ENCODE results near the gene ATP8B4.
"Not testable (repeated sequence)": the region's sequence is repeated elsewhere in the genome, so short reads cannot be mapped to it uniquely, and the experiment has no call there.

ATP8B4 gene, protein sequence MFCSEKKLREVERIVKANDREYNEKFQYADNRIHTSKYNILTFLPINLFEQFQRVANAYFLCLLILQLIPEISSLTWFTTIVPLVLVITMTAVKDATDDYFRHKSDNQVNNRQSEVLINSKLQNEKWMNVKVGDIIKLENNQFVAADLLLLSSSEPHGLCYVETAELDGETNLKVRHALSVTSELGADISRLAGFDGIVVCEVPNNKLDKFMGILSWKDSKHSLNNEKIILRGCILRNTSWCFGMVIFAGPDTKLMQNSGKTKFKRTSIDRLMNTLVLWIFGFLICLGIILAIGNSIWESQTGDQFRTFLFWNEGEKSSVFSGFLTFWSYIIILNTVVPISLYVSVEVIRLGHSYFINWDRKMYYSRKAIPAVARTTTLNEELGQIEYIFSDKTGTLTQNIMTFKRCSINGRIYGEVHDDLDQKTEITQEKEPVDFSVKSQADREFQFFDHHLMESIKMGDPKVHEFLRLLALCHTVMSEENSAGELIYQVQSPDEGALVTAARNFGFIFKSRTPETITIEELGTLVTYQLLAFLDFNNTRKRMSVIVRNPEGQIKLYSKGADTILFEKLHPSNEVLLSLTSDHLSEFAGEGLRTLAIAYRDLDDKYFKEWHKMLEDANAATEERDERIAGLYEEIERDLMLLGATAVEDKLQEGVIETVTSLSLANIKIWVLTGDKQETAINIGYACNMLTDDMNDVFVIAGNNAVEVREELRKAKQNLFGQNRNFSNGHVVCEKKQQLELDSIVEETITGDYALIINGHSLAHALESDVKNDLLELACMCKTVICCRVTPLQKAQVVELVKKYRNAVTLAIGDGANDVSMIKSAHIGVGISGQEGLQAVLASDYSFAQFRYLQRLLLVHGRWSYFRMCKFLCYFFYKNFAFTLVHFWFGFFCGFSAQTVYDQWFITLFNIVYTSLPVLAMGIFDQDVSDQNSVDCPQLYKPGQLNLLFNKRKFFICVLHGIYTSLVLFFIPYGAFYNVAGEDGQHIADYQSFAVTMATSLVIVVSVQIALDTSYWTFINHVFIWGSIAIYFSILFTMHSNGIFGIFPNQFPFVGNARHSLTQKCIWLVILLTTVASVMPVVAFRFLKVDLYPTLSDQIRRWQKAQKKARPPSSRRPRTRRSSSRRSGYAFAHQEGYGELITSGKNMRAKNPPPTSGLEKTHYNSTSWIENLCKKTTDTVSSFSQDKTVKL

DNA sequence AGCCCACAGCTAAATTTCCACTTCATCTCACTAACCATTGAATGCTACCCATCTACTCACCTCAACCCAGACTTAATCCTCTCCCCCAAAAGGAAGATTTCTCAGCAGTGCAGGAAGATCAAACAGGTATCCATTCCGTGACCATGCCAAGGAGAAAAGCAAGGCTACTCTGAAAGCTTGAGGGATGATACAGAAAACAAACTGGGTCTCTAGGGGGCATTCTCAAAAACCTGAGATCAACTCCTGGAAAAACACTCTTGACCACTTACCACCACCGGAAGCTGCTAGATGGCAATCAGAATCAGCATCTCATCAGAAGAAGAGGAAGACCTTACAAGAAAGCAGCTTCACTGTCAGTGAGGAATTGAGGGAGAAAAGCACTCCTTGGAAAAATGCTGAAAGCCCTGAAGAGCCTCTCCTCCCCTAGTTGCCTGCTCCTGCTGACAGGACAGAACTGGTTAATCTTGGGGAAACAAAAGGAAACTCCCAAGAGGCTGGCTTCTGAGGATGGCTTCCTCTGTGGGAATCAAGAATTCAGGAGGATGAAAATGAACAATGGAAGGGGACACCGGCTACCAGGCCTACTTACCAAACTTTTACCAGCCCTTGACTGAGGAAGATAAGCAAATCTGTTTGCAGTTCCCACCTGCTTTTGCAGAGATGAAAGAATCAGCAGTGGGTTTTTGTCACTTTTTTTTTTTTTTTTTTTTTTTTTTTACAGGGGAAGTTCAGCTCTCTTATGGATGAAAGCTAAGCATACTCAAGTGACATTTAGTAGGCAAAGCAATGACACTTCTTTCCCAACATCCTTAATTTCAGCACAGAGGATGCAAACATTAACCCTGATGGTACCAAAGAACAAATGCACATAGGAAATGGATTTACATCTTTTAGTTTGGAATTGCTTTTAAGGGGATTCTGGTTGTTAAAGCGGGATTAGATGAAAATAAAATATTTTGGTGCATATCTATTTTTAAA lies at the start of gene ATP8B4:
Gene ATP8B4 (minus strand): TSS at position 171 of the 978 bp plus-strand sequence. CDS start 12,267 bp downstream, outside the sequence.
- no peak for DNase-seq

DNA sequence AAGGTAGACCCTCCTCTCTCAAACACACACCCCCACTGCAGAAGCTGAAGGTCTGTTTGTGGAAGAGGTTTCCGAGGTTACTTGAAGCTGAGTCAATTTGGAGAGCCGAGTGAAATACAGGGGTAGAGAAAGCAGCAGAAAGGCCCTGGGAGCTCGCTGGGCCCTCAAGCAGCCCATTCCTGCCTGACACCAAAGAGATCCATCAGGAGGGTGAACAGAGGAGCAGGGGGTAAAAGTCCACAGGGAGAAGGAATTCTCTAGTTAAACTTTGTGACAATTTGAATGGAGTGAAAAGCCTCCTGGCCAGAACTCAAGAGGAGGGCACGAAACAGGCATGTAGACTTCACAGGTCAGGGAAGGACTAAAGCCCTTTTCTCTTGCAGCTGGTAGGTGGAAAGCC lies 49.3 kb upstream of the ATP8B4 start:
- no peak for DNase-seq

DNA sequence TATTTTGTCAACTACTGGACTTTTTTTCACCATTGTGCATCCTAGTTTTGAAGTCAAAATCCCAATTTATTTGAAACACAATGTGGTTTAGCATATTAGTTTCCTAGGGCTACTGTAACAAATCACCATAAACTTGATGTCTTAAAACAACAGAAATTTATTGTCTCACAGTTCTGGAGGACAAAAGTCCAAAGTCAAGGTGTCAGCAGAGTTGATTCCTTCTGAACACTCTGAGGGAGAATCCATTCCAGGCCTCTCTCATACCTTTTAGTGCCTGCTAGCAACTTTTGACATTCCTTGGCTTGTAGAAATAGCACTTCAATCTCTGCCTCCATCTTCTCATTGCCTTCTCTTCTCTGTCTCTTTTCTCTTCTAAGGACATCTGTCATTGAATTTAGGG lies 48.1 kb upstream of the ATP8B4 start:
- no peak for DNase-seq

DNA sequence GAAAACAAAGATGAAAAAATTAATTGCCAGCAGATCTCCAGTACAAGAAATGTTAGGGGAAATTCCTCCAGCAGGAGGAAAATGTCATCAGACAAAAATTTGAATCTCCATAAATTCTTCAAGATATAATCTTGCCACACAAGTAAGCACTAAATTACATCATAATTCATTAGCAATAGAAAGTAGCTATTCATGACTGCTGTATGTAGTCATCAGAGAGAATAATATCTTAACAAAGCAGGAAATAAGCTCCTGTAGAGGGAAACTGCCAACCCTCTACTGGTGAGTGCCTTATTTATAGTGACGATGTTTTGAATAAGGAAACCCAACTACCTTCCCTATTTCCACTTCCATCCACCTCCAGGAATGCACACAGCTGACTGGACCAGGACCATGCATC lies 47.2 kb upstream of the ATP8B4 start:
- no peak for DNase-seq

DNA sequence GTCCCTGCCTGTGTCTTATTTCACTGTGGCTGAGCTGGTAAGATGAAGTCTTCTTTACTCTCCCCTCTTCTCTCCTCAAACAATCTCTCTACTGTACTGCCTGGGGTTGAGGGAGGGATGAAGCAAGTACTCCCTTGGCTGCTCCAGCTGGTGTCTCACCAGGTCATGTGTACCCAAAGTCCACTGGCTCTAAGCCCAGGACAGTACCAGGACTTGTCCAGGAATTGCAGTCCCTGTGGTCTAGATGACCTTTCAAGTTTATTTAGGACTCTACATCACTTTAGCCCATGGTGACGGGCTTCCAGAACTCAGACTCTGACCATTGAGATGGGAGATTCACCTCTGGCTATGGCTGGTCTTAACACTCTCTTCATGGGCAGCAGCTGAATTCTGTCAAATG lies 45.4 kb upstream of the ATP8B4 start:
- DNase-seq = no peak

DNA sequence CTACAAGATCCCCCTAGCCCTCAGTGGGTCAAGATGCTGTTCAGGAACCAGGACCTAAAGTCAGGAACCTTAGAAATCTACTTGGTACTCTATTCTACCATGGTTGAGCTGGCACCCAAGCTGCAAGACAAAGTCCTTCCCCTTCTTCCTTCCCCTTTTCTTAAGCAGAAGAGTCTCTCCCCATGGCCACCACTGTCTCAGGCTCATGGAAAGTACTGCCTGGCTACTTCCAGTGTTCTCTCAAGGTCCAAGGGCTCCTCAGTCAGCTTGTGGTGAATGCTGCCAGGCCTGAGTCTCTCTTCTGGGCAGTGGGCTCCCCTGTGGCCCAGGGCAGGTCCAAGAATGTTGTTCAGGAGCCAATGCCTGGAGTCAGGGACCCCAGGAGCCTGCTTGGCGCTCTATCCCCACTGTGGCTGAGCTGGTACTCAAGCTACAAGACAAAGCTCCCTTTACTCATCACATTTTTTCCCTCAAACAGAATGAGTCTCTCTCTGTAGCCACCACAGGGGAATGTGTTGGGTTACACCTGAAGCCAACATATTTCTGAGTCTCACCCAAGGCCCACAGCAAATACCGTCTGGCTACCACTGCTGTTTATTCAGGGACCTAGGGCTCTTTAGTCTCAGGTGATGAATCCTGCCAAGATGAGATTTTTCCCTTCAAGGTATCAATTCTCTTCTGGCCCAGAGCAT lies 44.8 kb upstream of the ATP8B4 start:
- no peak for DNase-seq

DNA sequence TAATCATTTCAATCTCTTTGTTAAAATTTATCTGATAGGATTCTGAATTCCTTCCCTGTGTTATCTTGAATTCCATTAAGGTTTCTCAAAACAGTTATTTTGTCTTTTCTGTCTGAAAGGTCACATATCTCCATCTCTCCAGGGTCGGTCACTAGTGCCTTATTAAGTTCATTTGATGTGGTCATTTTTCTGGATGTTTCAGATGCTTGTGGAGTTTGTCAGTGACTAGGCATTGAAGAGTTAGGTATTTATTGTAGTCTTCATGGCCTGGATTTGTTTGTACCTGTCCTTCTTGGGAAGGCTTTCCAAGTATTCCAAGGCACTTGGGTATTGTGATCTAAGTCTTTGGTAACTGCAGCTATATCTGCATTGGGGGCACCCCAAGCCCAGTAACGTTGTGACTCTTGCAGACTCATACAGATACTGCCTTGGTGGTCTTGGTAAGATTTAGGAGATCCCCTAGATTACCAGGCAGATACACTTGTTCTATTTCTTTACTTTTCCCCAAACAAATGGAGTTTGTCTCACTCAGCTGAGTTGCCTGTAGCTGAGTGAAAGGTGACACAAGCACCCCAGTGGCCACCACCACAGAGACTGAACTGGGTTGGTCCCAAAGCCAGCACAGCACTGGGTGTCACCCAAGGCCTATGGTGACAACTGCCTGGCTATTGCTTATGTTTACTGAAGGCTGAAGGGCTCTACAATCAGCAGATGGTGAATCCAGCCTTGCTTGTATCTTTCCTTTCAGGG lies 44.1 kb upstream of the ATP8B4 start:
- DNase-seq = no peak

DNA sequence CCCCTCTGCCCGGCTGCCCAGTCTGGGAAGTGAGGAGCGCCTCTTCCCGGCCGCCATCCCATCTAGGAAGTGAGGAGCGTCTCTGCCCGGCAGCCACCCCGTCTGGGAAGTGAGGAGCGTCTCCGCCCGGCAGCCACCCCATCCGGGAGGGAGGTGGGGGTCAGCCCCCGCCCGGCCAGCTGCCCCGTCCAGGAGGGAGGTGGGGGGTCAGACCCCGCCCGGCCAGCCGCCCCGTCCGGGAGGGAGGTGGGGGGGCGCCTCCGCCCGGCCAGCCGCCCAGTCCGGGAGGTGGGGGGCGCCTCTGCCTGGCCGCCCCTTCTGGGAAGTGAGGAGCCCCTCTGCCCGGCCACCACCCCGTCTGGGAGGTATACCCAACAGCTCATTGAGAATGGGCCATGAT lies 39.2 kb upstream of the ATP8B4 start:
- DNase-seq = not testable (repeated sequence)

DNA sequence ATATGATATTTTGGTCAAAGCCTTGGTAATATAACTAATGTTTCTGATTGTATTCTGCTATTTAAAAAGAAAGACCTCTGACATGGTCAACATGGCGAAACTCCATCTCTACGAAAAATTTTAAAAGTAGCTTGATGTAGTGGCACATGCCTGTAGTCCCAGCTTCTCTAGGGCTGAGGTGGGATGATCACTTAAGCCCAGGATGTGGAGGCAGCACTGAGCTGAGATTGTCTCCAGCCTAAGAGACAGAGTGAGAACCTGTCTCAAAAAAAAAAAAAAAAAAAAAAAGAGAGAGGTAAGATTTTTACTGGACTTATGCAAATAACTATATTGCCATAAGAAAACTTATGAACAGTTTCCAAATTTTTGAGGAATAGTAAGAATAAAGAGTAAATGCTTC lies 32.4 kb upstream of the ATP8B4 start:
- DNase-seq = no peak

DNA sequence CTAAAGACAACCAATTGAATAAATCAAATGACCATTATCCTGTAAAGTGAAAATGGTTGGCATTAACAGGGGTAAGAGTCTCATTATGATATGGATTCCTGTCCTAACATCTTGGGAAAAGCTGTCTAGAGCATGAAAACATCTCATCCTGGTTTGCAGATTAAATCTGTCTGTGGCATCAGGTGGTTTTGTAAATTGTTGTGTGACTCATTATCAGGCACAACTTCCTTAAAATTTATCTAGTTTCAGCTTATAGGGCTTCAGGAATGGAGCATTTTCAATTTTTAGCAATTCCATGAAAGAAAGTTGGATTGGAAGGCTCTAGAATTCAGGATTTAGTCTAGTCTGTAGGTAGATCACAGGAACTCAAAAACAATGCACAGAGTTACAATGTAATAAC lies 31.8 kb upstream of the ATP8B4 start:
- DNase-seq = no peak

DNA sequence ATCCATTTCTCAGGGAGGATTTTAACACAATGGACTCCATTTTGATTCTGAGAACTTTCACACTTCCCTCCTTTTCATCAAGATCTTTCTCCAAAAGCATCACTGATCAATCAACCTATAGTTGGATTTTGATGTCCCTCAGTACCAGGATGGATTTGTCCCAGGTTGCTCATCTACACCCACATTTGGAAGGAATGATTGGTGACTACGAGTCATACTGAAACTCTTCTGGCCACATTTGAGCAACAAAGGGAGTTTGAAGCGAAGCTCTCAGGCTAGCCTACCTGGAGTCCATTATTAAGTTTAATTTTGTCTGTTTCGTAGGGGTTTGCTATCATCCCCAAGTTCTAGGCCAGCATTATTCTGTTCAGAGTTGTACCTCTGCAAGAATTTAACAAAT lies 31.3 kb upstream of the ATP8B4 start:
- DNase-seq = no peak

DNA sequence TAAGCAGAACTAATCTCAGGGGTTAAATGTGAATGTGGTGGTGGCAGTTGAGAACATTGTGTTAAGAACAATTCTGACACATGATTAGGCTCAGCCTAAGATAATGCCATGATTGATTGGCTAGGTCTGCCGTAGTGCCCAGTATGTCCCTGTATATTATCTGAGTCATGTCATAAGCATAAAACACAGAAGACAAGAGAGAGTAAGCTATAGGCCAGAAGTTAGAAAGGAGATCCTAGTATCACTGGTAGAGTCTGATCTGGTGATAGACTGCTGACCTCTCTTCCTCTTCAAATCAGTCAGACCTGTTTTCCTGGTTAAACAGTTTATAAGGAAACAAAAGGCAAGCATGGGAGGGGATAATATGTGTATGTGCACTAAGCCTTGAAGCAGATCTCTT lies 30.1 kb upstream of the ATP8B4 start:
- DNase-seq = no peak

DNA sequence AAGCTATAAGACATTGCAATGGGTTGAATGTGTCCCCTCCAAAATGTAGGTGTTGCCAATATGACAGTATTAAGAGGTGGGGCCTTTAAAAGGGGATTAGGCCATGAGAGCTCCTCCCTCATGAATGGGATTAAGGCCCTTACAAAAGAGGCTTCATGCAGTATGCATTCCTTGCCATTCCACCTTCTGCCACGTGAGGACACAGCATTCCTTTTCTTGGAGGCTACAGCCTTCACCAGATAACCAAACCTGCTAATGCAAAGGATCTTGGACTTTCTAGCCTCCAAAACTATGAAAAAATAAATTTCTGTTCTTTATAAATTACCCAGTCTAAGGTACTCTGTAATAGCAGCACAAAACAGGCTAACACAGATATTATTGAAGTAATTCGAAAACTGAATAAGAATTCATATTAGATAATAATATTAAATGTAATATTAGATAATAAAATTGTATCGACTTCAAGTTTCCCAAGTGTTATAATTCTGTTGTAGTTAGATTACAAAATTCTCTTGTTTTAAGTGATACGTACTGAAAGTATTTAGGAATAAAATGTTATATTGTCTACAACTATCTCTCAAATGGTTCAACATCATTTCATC lies 29.4 kb upstream of the ATP8B4 start:
- DNase-seq = no peak

DNA sequence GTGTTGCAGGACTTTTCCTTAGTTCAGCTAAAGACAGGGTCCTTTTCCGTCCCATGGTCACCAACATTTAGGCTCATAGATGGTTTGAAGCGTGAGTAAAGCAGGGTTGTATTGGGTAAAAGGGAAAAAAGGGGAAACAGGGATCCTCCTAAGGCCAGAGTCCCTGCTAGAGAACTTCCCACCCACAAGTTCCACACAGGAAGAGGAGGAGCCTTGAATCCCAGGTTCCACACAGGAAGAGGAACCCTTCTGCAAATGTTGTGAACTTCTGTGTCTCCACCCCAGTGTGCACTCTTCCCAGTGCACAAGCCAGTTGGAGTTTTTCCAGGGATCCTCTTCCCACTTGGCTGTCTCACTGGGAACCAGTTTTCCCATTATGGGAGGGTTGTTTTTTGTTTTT lies 27.6 kb upstream of the ATP8B4 start:
- no peak for DNase-seq

DNA sequence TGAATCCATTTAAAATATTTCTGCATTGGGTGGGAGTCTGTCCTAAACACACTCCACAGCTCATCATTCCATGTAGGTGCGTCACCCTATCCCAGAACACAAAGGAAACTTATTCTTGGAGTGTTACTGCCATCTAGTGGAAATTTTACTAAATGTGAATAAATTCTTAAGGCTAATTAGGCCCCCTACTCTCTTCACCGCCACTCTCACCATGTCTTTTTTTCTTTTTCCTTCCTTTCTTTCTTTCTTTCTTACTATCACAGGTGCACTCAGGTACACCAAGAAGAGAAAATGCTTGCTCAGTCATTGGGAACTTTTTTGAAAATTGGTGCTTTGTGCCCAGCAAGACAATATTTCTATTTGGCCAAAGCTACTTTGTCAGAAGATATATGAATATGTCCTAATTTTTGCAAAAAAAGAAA lies 26.4 kb upstream of the ATP8B4 start:
- DNase-seq = peak in 1 of 2 donors; percentile 57

DNA sequence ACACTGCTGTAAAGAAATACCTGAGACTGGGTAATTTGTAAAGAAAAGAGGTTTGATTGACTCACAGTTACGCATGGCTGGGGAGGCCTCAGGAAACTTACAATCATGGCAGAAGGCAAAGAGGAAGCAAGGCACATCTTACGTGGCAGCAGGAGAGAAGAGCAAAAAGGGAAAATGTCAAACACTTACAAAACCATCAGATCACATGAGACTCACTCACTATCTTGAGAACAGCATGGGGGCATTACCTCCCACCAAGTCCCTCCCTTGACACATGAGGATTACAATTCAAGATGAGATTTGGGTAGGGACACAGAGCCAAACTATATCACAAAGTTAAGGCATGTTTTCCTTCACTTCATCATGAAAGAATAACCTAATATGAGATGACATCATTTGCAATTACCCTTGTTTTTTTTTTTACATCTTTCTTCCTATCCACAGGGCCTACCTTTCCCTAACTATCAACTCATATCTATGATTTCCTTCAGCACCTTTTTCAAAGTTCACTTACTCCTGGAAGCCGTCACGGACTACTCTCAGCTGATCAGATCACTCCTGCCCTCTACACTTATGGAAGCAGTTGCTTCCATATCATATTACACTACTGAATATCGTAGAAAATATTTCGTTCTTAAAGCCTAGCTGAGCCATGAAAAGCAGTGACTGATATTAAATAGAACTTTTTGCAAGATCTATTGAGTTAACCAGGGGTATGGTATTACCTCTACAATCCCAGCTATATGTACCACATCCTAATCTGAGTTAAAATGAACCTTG lies 25.5 kb upstream of the ATP8B4 start:
- peak in 1 of 2 donors; percentile 19 for DNase-seq

DNA sequence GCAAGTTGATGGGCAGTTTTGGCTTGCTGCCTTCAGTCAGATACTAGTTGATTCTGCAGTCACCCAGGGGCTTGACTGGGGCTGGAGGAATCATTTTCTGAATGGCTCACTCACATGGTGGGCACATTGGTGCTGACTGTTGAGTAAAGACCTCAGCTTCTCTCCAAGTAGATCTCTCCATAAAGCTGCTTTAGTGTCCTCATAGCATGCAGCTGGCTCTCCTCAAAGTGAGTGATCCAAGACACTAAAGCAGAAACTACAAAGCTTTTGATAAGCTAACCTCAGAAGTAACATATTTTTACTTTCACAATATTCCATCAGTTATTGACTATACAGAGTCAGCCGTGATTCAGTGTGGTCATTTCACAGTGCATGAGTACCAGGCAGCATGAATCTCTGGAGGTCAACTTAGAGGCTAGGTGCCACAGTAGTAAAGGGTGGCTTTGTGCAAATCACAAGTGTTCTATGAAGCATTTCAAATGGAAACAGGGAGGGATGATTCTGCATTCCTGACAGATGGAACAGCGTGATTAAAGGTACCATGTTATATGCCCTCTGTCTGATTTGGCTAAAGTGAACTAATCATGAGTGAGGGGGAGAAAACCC lies 24.3 kb upstream of the ATP8B4 start:
- DNase-seq = no peak

DNA sequence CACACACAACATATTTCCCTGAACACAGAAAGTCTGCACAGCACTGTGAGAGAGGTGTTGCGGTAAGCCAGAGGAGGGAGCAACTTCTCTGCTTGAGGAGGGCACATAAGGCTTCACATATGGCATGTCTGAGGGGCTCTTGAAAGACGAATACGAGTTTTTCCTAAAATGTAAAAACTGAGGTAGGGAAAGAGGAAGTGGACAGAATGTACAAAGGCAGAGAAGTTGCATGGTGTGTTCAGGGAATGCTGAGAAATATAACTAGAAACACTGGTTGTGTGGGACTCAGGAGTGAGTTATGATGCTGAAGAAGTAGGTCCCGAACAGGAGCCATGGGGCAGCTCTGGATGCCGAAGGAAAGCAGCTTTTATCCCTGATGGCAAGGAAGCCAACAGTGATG lies 22.8 kb upstream of the ATP8B4 start:
- DNase-seq = no peak

DNA sequence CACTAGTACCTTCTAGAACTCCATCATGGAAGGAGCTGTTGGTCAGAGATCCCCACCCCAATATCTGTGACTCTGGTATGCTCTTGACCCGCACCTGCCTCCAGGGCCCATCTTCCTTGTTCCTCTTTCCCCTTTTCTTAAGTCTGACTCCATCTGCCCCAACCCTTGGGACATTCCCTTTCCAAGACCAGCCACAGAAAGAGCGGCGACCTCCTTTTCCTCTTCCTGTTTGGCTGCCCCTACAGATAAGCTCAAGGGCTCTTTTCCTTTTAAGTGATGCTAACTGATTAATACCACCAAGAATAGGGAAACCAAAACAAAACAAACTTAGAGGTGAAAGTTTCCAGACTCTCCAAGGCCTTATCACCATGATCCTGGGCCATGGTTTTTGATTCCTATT lies 21.9 kb upstream of the ATP8B4 start:
- DNase-seq = no peak
